GM12891 (cell line): ENCODE results near the gene NAA80.

ENCODE experiments used
- POLR2A ChIP-seq: IDR thresholded peaks from 2 replicates; pipeline ENCODE4 v1.6.1; 2011; ENCODE audit warnings: low read depth, low read length, control low read depth
- POLR2AphosphoS5 ChIP-seq: IDR thresholded peaks from 2 replicates; pipeline ENCODE4 v1.6.1; 2011; ENCODE audit warnings: low read depth, low read length, control low read depth
- SPI1 ChIP-seq: IDR thresholded peaks from 2 replicates; pipeline ENCODE4 v1.6.1; 2011; ENCODE audit warnings: low read depth, low read length, control low read depth
- TAF1 ChIP-seq: IDR thresholded peaks from 2 replicates; pipeline ENCODE4 v1.6.1; 2011; ENCODE audit warnings: low read depth, low read length, control low read depth

GRCh38 chr3:50275141-50275995, 23.8 kb downstream of the NAA80 start:
- no peak for TF ChIP-seq POLR2AphosphoS5
- no peak for TF ChIP-seq POLR2A
- TF ChIP-seq TAF1: no peak
- no peak for TF ChIP-seq SPI1
